ENCODE data around the gene SEC14L5.

- TF ChIP-seq CTCF (IDR thresholded peaks at IDR 0.05; ENCODE audit: poor library complexity, severe bottlenecking) (no peak), SMC3 (conservative IDR thresholded peaks at IDR 0.05; ENCODE audit: poor library complexity) (no peak), POLR2AphosphoS5 (IDR thresholded peaks at IDR 0.05) (no peak), EP300 (conservative IDR thresholded peaks at IDR 0.05; ENCODE audit: poor library complexity, severe bottlenecking) (no peak), TAF1 (IDR thresholded peaks at IDR 0.05; ENCODE audit: low read depth) (no peak), RAD21 (conservative IDR thresholded peaks at IDR 0.05) (no peak), REST (IDR thresholded peaks at IDR 0.05; ENCODE audit: borderline replicate concordance) (no peak), EZH2 (IDR thresholded peaks at IDR 0.05; ENCODE audit: borderline replicate concordance, insufficient read depth, low read length, poor library complexity, severe bottlenecking) (no peak), MXI1 (conservative IDR thresholded peaks at IDR 0.05; ENCODE audit: poor library complexity, severe bottlenecking) (no peak)
Measured at GRCh38 chr16:5000573-5001001, 42.5 kb downstream of the SEC14L5 start.

All from neural cell (in vitro differentiated cells).